SU-DHL-6 (cell line): ENCODE data around the gene S100P.

Experiments
- EZH2phosphoT487 ChIP-seq: fragments of 200-600 bp; sonication (generic), shearing (Covaris generic); conservative IDR thresholded peaks from 2 replicates; pipeline ENCODE4 v1.6.1; 2018; ENCODE audit warnings: mild to moderate bottlenecking, antibody characterized with exemption, low read length, moderate library complexity, mixed read lengths
- TF ChIP-seq, protein P1 (sequence below): fragments of 200-600 bp; sonication (generic); IDR thresholded peaks from one replicate; pipeline ENCODE4 v1.5.1; 2017; ENCODE audit warnings: antibody characterized with exemption, mild to moderate bottlenecking, low read length, moderate library complexity; ENCODE audit not compliant: insufficient read depth, poor library complexity, severe bottlenecking

- TF ChIP-seq, protein P1, sequence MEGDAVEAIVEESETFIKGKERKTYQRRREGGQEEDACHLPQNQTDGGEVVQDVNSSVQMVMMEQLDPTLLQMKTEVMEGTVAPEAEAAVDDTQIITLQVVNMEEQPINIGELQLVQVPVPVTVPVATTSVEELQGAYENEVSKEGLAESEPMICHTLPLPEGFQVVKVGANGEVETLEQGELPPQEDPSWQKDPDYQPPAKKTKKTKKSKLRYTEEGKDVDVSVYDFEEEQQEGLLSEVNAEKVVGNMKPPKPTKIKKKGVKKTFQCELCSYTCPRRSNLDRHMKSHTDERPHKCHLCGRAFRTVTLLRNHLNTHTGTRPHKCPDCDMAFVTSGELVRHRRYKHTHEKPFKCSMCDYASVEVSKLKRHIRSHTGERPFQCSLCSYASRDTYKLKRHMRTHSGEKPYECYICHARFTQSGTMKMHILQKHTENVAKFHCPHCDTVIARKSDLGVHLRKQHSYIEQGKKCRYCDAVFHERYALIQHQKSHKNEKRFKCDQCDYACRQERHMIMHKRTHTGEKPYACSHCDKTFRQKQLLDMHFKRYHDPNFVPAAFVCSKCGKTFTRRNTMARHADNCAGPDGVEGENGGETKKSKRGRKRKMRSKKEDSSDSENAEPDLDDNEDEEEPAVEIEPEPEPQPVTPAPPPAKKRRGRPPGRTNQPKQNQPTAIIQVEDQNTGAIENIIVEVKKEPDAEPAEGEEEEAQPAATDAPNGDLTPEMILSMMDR, result no peak
- no peak for TF ChIP-seq EZH2phosphoT487
Measured at GRCh38 chr4:6714954-6715353, 21.3 kb downstream of the S100P start.
